ENCODE measurements around the gene EMC8.

DNA sequence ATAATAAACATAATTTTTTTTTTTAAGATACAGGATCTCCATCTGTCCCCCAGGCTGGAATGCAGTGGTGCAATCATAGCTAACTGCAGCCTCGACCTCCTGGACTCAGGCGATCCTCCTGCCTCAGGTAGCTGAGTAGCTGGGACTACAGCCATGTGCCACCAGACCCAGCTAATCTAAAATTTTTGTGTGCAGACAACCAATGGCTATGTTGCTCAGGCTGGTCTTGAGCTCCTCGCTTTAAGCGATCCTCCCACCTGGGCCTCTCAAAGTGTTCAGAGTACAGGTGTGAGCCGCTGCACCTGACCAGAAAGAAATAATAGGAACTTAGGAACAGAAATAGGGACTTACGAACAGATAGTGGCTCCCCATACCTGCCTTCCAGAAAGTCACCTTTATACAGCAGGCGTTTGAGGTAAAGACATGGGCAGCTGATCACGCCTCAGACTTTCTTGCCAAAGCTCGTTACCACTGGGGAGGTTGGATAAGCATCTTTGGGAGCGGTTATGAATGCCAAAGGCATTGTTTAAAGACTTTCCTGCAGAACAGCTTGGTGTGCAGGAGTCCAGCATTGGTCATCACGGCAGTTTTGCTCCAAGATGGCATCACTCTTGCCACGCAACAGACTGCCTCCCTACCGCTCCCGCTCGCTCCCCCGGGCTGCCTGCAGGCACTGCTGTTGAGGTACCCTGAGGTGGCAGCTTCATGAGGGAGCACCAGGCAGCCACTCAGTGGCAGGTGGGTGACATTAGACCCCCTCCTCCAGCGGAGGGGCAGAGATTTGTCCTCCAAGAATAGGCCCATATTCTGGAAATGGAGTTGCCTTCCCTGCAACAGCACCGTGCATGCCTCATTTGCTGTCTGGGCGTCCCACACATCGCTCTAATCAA, 13.7 kb upstream of the EMC8 start:
- TF ChIP-seq, protein P1, sequence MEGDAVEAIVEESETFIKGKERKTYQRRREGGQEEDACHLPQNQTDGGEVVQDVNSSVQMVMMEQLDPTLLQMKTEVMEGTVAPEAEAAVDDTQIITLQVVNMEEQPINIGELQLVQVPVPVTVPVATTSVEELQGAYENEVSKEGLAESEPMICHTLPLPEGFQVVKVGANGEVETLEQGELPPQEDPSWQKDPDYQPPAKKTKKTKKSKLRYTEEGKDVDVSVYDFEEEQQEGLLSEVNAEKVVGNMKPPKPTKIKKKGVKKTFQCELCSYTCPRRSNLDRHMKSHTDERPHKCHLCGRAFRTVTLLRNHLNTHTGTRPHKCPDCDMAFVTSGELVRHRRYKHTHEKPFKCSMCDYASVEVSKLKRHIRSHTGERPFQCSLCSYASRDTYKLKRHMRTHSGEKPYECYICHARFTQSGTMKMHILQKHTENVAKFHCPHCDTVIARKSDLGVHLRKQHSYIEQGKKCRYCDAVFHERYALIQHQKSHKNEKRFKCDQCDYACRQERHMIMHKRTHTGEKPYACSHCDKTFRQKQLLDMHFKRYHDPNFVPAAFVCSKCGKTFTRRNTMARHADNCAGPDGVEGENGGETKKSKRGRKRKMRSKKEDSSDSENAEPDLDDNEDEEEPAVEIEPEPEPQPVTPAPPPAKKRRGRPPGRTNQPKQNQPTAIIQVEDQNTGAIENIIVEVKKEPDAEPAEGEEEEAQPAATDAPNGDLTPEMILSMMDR (conservative IDR thresholded peaks at IDR 0.05; ENCODE audit: low read length) = no peak
- TF ChIP-seq EZH2phosphoT487 (IDR thresholded peaks at IDR 0.05; ENCODE audit: borderline replicate concordance) = no peak
